Measurements from ENCODE around the gene RAB1B.

RAB1B gene

DNA sequence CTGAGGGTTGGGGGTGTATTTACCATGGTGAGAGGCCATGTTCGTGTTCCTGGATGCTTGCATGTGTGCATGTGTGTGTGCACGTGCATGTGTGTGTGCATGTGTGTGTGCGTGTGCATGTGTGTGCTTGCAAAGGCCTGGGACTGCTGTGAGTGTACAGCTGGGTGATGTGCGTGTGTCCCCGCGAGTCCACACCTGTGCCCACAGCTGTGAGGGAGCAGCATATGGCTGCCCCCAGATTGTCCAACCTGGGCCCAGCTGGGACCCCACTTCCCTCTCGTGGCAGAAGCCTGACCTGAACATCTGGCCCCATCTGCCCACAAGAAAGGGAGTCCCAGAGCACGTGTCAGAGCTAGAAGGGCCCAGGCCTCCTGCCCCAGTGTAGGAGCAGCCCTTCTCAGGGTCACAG, 56.8 kb downstream of the RAB1B start:
- DNase-seq: no peak

DNA sequence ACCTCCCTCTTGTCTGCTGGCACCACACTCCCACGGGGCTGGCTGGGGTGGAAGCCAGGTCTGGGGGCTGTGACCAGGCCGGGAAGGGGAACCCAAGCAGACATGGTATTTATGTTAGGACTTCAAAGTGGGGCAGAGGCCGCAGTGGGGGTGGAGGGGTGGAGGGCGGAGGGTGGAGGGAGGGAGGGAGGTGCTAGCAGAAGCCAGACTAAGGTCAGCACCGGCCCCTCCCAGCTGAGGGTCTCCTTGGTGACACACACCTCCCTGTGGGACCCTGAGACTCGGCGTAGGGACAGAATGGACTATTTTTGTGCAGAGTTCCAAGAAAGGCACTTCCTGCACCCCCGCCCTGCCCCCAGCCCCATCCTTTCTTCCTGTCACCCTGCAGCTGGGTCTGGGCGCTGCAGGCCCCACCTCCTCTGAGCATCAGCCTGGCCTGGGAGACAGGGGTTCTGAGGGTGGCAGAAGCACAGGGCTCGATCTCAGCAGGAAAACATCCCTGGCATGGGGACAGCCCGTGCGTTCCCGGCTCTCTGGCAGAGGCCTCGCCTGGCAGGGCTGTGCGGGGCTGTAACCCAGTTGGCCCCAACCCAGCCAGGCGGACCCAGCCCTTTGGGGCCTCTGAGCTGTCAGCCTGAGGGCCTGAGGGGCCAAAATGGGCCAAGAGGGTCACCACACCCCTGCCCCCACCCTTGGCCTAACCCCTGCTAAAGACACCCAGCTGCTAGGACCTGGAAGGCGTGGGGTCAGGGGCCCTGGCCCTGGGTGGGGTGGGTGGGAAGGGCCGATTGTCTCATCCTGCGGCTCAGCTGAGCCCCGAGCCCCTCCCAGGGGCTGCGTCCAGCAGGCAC, 58.0 kb downstream of the RAB1B start:
- no peak for DNase-seq
